MCF 10A (cell line): ENCODE results near the gene PDGFC. TPM values are rescaled to one million over a fixed set of nuclear protein-coding genes. Genes with fewer than 3 reads are reported as not detected.
"Not testable (repeated sequence)": the region's sequence is repeated elsewhere in the genome, so short reads cannot be mapped to it uniquely, and the experiment has no call there.

Experiments used
- BruUV-seq: library from RNA; stranded (reverse); fragments of 400-500 nt; replicated peaks from 2 replicates; lab custom pipeline; 2021; lab: Mats Ljungman, UMichigan
- CTCF ChIA-PET: fragments of 300-600 bp; sonication (Branson Sonifier 250); formaldehyde crosslinking; extraction: SDS; loops from one replicate; lab custom pipeline; 2021; ENCODE audit warnings: antibody characterized with exemption, inconsistent platforms; lab: Yijun Ruan, JAX
- POLR2A ChIA-PET: fragments of 300-600, 350-650 bp; sonication (Branson Sonifier 250); formaldehyde crosslinking; extraction: SDS; loops from one replicate; lab custom pipeline; 2020; ENCODE audit warnings: antibody characterized with exemption, inconsistent platforms; lab: Yijun Ruan, JAX
- DNase-seq: peaks from one replicate; pipeline ENCODE4 v3.0.0-alpha.2; 2018; ENCODE audit not compliant: unreplicated experiment
- H3K27ac Mint-ChIP-seq: one replicate; pipeline ENCODE4 v1.8.0; 2022; ENCODE audit warnings: mild to moderate bottlenecking, low read depth, mixed read lengths; ENCODE audit not compliant: unreplicated experiment
- H3K27me3 Mint-ChIP-seq: one replicate; pipeline ENCODE4 v1.8.0; 2022; ENCODE audit warnings: mixed read lengths; ENCODE audit not compliant: insufficient read depth, unreplicated experiment
- H3K36me3 Mint-ChIP-seq: one replicate; pipeline ENCODE4 v1.8.0; 2022; ENCODE audit warnings: mild to moderate bottlenecking, moderate library complexity, mixed read lengths; ENCODE audit not compliant: insufficient read depth, unreplicated experiment
- H3K4me1 Mint-ChIP-seq: one replicate; pipeline ENCODE4 v1.8.0; 2022; ENCODE audit warnings: mixed read lengths; ENCODE audit not compliant: insufficient read depth, unreplicated experiment
- H3K4me3 Mint-ChIP-seq: one replicate; pipeline ENCODE4 v1.8.0; 2022; ENCODE audit warnings: mild to moderate bottlenecking, moderate library complexity, mixed read lengths; ENCODE audit not compliant: unreplicated experiment
- H3K9me3 Mint-ChIP-seq: one replicate; pipeline ENCODE4 v1.8.0; 2022; ENCODE audit warnings: mixed read lengths; ENCODE audit not compliant: unreplicated experiment
- CTCF ChIP-seq: fragments of 200-600 bp; IDR thresholded peaks from one replicate; pipeline ENCODE4 v1.8.0; 2022; ENCODE audit warnings: antibody characterized with exemption, mild to moderate bottlenecking; ENCODE audit not compliant: unreplicated experiment
- intact Hi-C: fragments of 100-400 bp; cut with micrococcal nuclease; formaldehyde crosslinking; loops from 2 replicates; pipeline ENCODE4 v1.14.1; 2022
- total RNA-seq: library from RNA; stranded (reverse); gene quantifications from 2 replicates; pipeline ENCODE4 v1.2.3, GENCODE V29; 2022

Gene PDGFC
- total RNA-seq, 1 experiment from 2014 or later, result 74.8 TPM

DNA sequence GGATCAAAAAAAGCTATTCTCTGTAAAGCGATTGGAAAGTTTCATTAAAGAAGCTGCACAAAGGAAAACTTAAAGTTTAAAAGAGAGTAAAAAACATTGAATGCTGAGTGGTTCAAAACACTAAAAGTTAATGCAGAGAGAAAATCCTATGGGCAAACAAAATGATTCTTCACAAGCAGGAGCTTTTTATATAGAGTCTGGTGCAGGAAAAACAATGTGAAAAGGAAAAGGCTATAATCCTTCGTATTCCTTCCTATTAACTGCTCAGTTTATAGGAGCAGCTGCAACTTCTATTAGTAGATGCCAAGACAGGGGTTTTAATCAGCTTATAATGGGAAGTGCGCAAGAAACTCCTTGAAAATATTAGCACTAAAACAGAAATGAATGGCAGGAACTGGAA lies 100.7 kb downstream of the PDGFC start:
- no TSS peak for BruUV-seq
- peaks cover 7% of the 10 kb centered on the region for H3K4me1 Mint-ChIP-seq
- no peak for DNase-seq
- no peak for TF ChIP-seq CTCF
- intact Hi-C loops, result no loop called here
- H3K27ac Mint-ChIP-seq, result no peak overlapping the region
- H3K27me3 Mint-ChIP-seq, result no peaks in the 10 kb centered on the region
- ChIA-PET POLR2A (no interaction called here), CTCF (no interaction called here)
- no peak overlapping the region for H3K4me3 Mint-ChIP-seq
- H3K36me3 Mint-ChIP-seq, result peaks cover 12% of the 10 kb centered on the region
- no peaks in the 10 kb centered on the region for H3K9me3 Mint-ChIP-seq

DNA sequence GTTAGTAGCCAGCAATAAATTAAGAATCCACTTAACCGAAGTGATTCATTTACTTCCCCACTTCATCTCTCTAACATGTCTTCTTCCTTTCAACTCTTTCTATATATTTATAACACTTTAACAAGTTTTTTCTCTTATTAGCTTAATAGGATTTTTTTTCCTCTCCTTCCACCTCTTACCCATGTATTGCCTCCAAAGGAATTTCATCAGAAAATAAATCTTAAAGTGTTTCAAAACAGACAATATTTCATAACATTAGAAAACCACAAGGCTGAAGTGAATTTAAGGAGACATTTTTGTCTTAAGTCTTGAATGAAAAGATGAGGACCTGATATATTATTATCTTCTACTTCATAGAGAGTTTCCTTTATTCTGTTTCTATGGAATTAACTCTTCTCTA lies 101.5 kb downstream of the PDGFC start:
- Mint-ChIP-seq H3K4me3 (peak overlapping the region; percentile 48), H3K4me1 (peaks cover 7% of the 10 kb centered on the region), H3K9me3 (no peaks in the 10 kb centered on the region), H3K36me3 (peaks cover 12% of the 10 kb centered on the region), H3K27me3 (no peaks in the 10 kb centered on the region), H3K27ac (peak overlapping the region; percentile 76)
- intact Hi-C loops, result no loop called here
- POLR2A ChIA-PET, result interaction anchor here (0.7 kb wide), 2 partner anchors 10 to 80 kb away, joined by 4 to 5 read pairs; no protein-coding TSS in a partner anchor
- peak; percentile 28 for DNase-seq
- no peak for TF ChIP-seq CTCF
- CTCF ChIA-PET, result no interaction called here
- BruUV-seq, result no TSS peak

DNA sequence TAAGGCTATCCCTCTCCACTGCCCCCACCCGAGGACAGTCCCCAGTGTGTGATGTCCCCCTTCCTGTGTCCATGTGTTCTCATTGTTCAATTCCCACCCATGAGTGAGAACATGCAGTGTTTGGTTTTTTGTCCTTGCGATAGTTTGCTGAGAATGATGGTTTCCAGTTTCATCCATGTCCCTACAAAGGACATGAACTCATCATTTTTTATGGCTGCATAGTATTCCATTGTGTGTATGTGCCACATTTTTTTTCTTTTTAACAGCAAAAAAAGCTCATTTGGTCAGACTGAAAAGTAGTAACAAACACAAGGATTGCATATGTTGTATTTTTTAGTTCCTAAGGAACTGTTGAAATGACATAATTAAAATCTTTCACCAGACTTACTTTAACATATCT lies 105.5 kb downstream of the PDGFC start:
- H3K4me3 Mint-ChIP-seq, DNase-seq, H3K9me3 Mint-ChIP-seq, BruUV-seq, H3K27me3 Mint-ChIP-seq, H3K27ac Mint-ChIP-seq, intact Hi-C loops, H3K36me3 Mint-ChIP-seq: not testable (repeated sequence)
- peaks cover 12% of the 10 kb centered on the region for H3K4me1 Mint-ChIP-seq
- ChIA-PET POLR2A (interaction anchor here (1.1 kb wide), 1 partner anchor 8 kb away, joined by 3 read pairs; no protein-coding TSS in a partner anchor), CTCF (interaction anchor here (1.0 kb wide), 1 partner anchor 10 kb away, joined by 4 read pairs; no protein-coding TSS in a partner anchor)

- TF ChIP-seq CTCF, result no peak
- Mint-ChIP-seq H3K9me3 (no peaks in the 10 kb centered on the region), H3K4me1 (peaks cover 16% of the 10 kb centered on the region), H3K27me3 (no peaks in the 10 kb centered on the region), H3K36me3 (peaks cover 6% of the 10 kb centered on the region), H3K4me3 (no peak overlapping the region), H3K27ac (no peak overlapping the region)
- no TSS peak for BruUV-seq
- ChIA-PET POLR2A (interaction anchor here (1.1 kb wide), 1 partner anchor 9 kb away, joined by 3 read pairs; no protein-coding TSS in a partner anchor), CTCF (interaction anchor here (0.9 kb wide), 1 partner anchor 9 kb away, joined by 3 read pairs; no protein-coding TSS in a partner anchor)
- DNase-seq, result no peak
- intact Hi-C loops, result no loop called here
Observed at GRCh38 chr4:156865451-156865850, 106.1 kb downstream of the PDGFC start.
